ENCODE results near the gene YRDC. TPM values are rescaled to one million over a fixed set of nuclear protein-coding genes. Genes with fewer than 3 reads are reported as not detected.

YRDC gene
- total and polyA plus RNA-seq, 9 of the 15 experiments (the other 6 are each of a cell fraction or from before 2014, with no cell fraction given), result 11.1 to 58.5 (median 49.8) TPM

- TF ChIP-seq ZBTB11 (CRISPR knock-in tag; IDR thresholded peaks at IDR 0.05) (no peak), ZNF511 (CRISPR knock-in tag; IDR thresholded peaks at IDR 0.05) (peak; percentile 99), FOXA3 (CRISPR knock-in tag; conservative IDR thresholded peaks at IDR 0.05 in 1 of 2, IDR thresholded peaks at IDR 0.05 in 1 of 2) (0 out of 4 replicates have a peak, but pooled peaks of 1 of the 2 experiments have one; percentile 39), ZNF263 (CRISPR knock-in tag; IDR thresholded peaks at IDR 0.05; ENCODE audit: borderline replicate concordance) (peak; percentile 69; the same call in 1 of the 2 replicates), MYC (IDR thresholded peaks at IDR 0.05; ENCODE audit: low read depth, low read length) (no peak), MYC (CRISPR knock-in tag; IDR thresholded peaks at IDR 0.05; ENCODE audit: borderline replicate concordance, low read depth) (no peak), NR3C1 (CRISPR knock-in tag; IDR thresholded peaks at IDR 0.05) (peak; percentile 96), ZNF766 (CRISPR knock-in tag; conservative IDR thresholded peaks at IDR 0.05) (no peak; the same call in 1 of the 2 replicates), NCOA4 (IDR thresholded peaks at IDR 0.05; ENCODE audit: partially characterized antibody) (no peak), FOXK1 (CRISPR knock-in tag; IDR thresholded peaks at IDR 0.05; ENCODE audit: borderline replicate concordance) (peak; percentile 88; the same call in 1 of the 2 replicates), KAT2B (IDR thresholded peaks at IDR 0.05; ENCODE audit: low read depth, low read length) (no peak), ZBTB43 (CRISPR knock-in tag; IDR thresholded peaks at IDR 0.05) (peak; percentile 63; the same call in 1 of the 2 replicates), POLR2A (conservative IDR thresholded peaks at IDR 0.05) (no peak), DIDO1 (tag; IDR thresholded peaks at IDR 0.05; ENCODE audit: low read depth) (no peak), TOE1 (IDR thresholded peaks at IDR 0.05; ENCODE audit: borderline replicate concordance) (no peak), TOE1 (CRISPR knock-in tag; IDR thresholded peaks at IDR 0.05; ENCODE audit: borderline replicate concordance, low read depth) (peak; percentile 85; the same call in 1 of the 2 replicates), MAZ (CRISPR knock-in tag; conservative IDR thresholded peaks at IDR 0.05 in 1 of 2, IDR thresholded peaks at IDR 0.05 in 1 of 2) (peak in 1 of 2 experiments; percentile 88; a peak in 2 of 4 replicates)
- TF ChIP-seq, protein P1, sequence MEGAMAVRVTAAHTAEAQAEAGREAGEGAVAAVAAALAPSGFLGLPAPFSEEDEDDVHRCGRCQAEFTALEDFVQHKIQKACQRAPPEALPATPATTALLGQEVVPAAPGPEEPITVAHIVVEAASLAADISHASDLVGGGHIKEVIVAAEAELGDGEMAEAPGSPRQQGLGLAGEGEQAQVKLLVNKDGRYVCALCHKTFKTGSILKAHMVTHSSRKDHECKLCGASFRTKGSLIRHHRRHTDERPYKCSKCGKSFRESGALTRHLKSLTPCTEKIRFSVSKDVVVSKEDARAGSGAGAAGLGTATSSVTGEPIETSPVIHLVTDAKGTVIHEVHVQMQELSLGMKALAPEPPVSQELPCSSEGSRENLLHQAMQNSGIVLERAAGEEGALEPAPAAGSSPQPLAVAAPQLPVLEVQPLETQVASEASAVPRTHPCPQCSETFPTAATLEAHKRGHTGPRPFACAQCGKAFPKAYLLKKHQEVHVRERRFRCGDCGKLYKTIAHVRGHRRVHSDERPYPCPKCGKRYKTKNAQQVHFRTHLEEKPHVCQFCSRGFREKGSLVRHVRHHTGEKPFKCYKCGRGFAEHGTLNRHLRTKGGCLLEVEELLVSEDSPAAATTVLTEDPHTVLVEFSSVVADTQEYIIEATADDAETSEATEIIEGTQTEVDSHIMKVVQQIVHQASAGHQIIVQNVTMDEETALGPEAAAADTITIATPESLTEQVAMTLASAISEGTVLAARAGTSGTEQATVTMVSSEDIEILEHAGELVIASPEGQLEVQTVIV (CRISPR knock-in tag; IDR thresholded peaks at IDR 0.05; ENCODE audit: borderline replicate concordance), result no peak
Observed at GRCh38 chr1:37795340-37796125, 12.5 kb downstream of the YRDC start (continued).
